ENCODE measurements around the gene TM7SF2.

Gene TM7SF2

DNA sequence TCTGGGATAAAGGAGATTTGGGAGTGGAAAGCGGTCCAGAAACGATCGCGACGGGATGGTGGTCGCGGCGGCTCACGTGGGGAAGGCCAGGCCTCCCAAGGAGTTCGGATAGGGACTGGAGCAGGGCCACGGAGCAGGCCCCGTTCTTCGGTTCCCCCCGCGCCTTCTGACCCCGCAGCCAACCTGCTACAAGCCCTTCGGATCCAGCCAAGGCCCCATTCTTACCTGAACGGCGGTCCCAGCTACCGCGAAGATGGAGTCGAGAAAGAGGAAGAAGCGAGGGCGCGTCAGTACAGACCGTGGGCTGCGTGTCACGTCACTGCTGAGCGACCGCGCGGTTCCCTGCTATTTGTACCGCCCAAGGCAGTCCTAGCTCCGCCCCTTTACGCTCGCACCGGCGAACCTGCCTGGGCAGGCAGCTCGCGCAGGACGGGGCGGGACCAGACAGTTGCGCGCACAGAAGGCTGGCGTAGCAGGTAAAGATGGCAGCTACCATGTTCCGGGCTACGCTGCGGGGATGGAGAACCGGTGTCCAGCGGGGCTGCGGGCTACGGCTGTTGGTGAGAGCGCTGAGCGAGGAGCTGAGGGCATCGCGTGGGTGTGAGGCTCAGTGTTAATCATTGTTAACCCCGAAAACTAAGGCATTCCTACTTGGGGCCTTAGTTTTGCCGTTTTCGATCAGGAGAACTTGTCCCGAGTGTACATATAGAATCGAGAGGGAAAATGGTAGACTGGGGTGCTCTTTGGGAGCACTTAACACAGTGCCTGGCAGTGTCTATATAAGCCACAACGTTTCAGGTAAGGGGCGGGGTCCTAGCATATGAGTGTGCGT, 10.4 kb downstream of the TM7SF2 start, which contains the start of the genes FAU and MRPL49:
Gene FAU, minus strand, starts transcription at position 270 of the 832 bp plus-strand sequence. CDS start 321 bp downstream, outside the sequence.
Gene MRPL49, plus strand, starts transcription at position 457 of the 832 bp plus-strand sequence. Its CDS starts 26 bp downstream, at position 483.
- H3K4me3 ChIP-seq (ENCODE audit: control insufficient read depth, low read depth, low read length), result peak within 1 kb of the TSS; percentile 65
- TF ChIP-seq, protein P1, sequence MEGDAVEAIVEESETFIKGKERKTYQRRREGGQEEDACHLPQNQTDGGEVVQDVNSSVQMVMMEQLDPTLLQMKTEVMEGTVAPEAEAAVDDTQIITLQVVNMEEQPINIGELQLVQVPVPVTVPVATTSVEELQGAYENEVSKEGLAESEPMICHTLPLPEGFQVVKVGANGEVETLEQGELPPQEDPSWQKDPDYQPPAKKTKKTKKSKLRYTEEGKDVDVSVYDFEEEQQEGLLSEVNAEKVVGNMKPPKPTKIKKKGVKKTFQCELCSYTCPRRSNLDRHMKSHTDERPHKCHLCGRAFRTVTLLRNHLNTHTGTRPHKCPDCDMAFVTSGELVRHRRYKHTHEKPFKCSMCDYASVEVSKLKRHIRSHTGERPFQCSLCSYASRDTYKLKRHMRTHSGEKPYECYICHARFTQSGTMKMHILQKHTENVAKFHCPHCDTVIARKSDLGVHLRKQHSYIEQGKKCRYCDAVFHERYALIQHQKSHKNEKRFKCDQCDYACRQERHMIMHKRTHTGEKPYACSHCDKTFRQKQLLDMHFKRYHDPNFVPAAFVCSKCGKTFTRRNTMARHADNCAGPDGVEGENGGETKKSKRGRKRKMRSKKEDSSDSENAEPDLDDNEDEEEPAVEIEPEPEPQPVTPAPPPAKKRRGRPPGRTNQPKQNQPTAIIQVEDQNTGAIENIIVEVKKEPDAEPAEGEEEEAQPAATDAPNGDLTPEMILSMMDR (conservative IDR thresholded peaks at IDR 0.05; ENCODE audit: control insufficient read depth, insufficient read depth, low read depth, low read length), result no peak
- DNase-seq (ENCODE audit: low read depth), result peak; percentile 94

DNA sequence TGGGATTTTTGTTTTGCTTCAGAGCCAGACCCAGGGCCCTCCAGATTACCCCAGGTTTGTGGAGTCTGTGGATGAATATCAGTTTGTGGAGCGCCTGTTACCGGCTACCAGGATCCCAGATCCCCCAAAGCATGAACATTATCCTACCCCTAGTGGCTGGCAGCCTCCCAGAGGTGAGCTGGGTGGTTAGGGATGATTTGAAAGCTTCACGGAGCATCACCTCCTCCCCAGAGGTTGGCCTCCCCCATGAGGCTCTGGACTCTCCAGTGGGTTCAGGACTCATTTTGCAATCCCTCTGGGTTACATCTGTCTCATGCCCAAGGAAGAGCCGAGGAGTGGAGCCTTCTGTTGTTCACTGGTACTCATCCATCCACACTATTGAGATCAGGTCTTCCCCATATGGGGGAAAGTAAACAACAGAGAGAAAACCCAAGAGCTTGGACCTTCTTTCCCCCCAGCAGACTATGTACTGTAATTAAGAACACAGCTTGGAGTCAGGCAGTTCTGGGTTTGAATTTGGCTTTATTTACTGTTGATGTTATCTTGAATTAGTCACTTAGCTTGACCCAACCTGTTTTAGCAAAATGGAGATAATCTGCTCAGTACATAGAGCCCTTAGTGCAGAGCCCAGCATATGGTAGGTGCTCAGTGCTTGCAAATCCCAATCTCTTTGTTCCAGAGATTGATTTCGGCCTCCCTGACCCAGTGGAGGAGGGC, 13.0 kb downstream of the TM7SF2 start:
- DNase-seq (ENCODE audit: low read depth), result no peak
- TF ChIP-seq, protein P1 (conservative IDR thresholded peaks at IDR 0.05; ENCODE audit: control insufficient read depth, insufficient read depth, low read depth, low read length), result no peak
- no peak overlapping the region for H3K4me3 ChIP-seq (ENCODE audit: control insufficient read depth, low read depth, low read length)

DNA sequence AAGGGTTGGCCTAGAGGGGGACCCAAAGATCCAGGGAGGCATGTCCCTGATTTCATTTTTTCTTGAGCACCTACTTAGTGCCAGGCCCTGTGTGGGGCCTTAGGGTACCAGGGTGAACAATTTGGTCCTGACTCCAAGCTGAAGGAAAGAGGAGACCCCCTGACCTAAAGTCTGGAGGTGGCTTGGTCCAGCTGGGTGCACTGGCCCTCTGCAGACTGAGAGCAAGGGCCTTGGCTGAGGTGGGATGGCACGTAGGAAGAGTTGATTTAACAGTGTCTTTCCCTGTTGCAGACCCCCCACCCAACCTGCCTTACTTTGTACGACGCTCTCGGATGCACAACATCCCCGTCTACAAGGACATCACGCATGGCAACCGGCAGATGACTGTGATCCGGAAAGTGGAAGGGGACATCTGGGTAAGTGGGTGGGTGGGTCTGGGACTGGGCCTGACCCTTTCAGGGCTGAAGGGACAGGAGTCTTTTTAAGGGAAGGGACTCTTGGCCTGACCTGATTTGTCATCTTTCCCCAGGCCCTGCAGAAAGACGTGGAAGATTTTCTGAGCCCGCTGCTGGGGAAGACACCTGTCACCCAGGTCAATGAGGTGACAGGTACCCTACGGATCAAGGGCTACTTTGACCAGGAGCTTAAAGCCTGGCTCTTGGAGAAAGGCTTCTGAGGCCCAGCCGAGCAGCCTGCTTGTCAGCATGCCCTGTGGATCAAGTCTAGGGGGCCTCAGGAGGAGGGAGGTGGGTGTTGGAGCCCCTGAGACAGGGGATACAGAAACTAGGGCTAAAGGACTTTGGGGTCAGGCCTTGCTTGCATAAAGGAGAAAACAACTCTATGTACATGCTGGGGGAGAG, 13.8 kb downstream of the TM7SF2 start:
- H3K4me3 ChIP-seq (ENCODE audit: control insufficient read depth, low read depth, low read length), result no peak overlapping the region
- DNase-seq (ENCODE audit: low read depth), result no peak
- TF ChIP-seq, protein P1 (conservative IDR thresholded peaks at IDR 0.05; ENCODE audit: control insufficient read depth, insufficient read depth, low read depth, low read length), result no peak

DNA sequence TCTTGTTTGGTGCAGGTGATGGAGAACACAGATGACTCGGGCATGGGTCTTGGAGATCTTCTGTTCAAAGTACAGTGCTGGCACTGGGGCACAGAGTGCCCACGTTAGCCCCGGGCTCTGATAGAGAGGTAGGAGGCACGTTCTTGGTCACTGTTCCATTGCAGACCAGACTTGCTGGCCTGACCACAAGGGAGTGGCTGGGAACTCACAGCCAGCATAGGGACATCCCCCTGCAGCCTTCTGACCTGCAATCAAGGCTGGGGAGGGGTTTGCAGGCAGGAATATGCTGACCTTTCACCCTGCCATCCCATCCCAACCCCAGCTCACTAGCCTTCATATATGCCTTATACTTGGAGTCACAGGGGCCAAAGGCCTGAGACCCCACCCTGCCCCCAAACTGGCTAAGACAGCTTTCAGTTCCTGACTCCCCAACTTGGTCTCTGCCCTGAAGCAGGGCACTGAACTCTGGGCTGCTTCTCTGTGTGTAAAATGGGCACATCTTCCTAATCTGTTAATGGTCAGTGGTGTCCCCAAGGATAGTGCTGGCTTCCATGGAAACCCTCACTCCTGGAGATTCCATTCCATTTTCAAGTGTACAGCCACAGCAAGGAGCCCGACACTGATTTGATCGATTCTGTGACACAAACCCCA, 15.1 kb downstream of the TM7SF2 start:
- no peak overlapping the region for H3K4me3 ChIP-seq (ENCODE audit: control insufficient read depth, low read depth, low read length)
- DNase-seq (ENCODE audit: low read depth), result no peak
- TF ChIP-seq, protein P1 (conservative IDR thresholded peaks at IDR 0.05; ENCODE audit: control insufficient read depth, insufficient read depth, low read depth, low read length), result no peak

DNA sequence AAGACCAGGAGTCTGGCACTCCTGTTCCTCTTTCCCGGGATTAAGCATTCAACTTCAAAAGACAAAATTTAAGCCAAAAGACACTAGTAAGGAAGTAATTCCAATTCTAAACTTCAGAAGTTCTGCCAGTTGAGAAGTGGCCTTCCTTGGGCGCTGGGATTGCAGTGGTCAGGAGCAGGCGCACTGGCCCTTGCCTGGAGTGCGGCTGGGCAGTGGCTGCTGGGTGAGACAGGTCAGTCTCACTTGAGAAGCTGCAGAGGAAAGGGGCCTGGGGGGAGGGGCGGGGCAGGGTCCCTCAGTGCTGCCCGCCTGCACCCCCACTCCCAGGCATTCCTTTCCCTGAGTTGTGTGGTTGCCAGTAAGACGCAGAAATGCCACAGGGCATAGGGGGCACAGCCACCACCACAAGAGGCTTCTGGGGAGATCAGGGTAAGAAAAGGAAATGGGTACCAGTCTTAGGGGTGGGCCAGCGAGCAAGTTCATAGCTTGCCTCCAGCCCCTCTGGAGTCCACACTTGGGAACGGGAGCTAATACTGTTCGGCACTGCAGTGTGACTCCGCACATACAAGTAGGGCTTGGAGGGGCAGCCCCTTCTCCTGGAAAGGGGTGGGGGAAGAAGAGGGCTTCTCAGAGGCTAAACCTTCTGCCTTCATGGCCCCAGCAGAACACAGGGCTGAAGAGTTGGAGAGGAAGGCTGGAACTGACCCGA, 16.0 kb downstream of the TM7SF2 start:
- DNase-seq (ENCODE audit: low read depth), result no peak
- H3K4me3 ChIP-seq (ENCODE audit: control insufficient read depth, low read depth, low read length), result no peak overlapping the region
- TF ChIP-seq, protein P1 (conservative IDR thresholded peaks at IDR 0.05; ENCODE audit: control insufficient read depth, insufficient read depth, low read depth, low read length), result no peak
